SK-N-MC (cell line): Measurements from ENCODE around the gene SUN1.
"Not testable (repeated sequence)": the region's sequence is repeated elsewhere in the genome, so short reads cannot be mapped to it uniquely, and the experiment has no call there.

Source experiments
- DNase-seq: peaks from one replicate; pipeline ENCODE4 v3.0.0-alpha.2; 2011; ENCODE audit warnings: low read depth, low spot score
- H3K27ac ChIP-seq: fragments of 200-600 bp; sonication (generic); 2 replicates; pipeline ENCODE4 v1.5.1; 2016; ENCODE audit warnings: mixed run types
- H3K36me3 ChIP-seq: fragments of 200-600 bp; sonication (generic); 2 replicates; pipeline ENCODE4 v1.6.1; 2017; ENCODE audit warnings: antibody characterized with exemption, low read length, mixed read lengths; ENCODE audit not compliant: insufficient read depth
- H3K4me3 ChIP-seq: fragments of 200-600 bp; sonication (generic); 2 replicates; pipeline ENCODE4 v1.5.1; 2016
- H3K9ac ChIP-seq: fragments of 200-600 bp; sonication (generic); 2 replicates; pipeline ENCODE4 v1.8.0; 2017; ENCODE audit warnings: mixed run types, mixed read lengths; ENCODE audit not compliant: insufficient read length
- H3K9me3 ChIP-seq: fragments of 200-600 bp; sonication (generic); 2 replicates; pipeline ENCODE4 v1.6.1; 2017; ENCODE audit warnings: low read depth, mild to moderate bottlenecking, antibody characterized with exemption, low read length, moderate library complexity, mixed read lengths
- EZH2 ChIP-seq: fragments of 200-600 bp; sonication (generic); IDR thresholded peaks from one replicate; pipeline ENCODE4 v1.6.1; 2017; ENCODE audit warnings: antibody characterized with exemption
- FOXP2 ChIP-seq: optimal IDR thresholded peaks from 2 replicates; pipeline ENCODE3; 2011; ENCODE audit warnings: mild to moderate bottlenecking, moderate library complexity; ENCODE audit not compliant: insufficient read depth; ENCODE audit errors: extremely low read length, control extremely low read depth
- POLR2AphosphoS5 ChIP-seq: IDR thresholded peaks from 2 replicates; pipeline ENCODE4 v1.6.1; 2012; ENCODE audit warnings: mild to moderate bottlenecking, low read depth, low read length, borderline replicate concordance

Gene SUN1

DNA sequence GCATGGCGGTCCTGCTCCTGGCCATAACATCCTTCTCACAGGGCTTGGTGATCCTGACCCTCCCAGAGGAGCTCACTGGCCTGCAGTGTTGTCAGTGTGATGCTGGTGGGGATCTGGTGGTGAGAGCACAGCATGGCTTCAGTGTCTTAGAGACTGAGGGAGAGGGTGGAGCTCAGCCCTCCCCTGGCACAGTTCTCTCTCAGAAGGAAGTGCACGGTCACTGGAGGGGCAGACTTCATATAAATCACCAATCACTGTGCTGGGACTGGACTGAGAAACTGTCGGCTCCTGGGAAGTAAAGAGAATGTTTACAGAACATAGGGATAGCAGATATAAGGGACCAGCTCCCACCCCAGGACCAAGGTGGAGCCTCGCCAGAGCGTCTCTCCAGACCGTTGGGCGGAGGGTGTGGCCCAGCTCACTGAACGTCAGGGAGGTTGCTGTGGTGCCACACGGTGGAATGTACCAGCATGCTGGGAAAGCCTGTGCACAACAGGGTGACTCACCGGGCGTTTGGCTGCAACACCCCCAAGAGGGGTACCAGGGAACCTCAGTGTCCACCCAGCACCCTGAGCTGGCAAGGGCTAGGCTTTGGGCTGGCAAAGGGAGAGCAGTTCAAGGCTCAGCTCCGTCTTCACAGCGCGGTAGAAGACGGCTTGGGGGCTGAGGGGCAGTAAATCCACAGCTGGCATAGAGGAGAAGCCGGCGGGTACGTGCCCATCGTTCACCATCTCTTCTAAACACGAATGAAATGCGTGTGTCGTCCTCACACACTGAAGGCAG, 35.3 kb downstream of the SUN1 start:
- no peak for DNase-seq
- no peak overlapping the region for H3K27ac ChIP-seq
- H3K4me3 ChIP-seq, result no peak overlapping the region
- H3K9ac ChIP-seq, result no peak overlapping the region
- no peaks in the 10 kb centered on the region for H3K9me3 ChIP-seq
- TF ChIP-seq EZH2 (no peak), FOXP2 (no peak), POLR2AphosphoS5 (no peak)
- peaks cover 44% of the 10 kb centered on the region for H3K36me3 ChIP-seq

DNA sequence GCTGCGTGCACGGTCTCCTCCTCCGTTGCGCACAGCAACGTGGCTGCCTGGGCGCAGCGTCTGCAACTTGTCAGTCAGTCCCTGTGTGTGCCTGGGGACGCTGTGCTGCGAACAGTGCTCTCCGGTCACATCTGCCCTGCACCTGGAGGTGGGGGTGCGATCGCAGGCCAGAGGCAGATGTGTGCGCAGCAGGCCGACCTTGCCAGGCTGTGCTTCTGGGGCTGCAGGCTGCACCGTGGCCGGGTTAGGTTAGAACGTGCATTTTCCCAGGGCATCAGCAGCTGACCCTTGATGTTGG, 35.9 kb downstream of the SUN1 start:
- H3K9me3 ChIP-seq, result no peaks in the 10 kb centered on the region
- TF ChIP-seq FOXP2, result no peak
- TF ChIP-seq EZH2, result no peak
- no peak for TF ChIP-seq POLR2AphosphoS5
- H3K9ac ChIP-seq, result no peak overlapping the region
- H3K27ac ChIP-seq, result no peak overlapping the region
- DNase-seq, result no peak
- no peak overlapping the region for H3K4me3 ChIP-seq
- H3K36me3 ChIP-seq, result peaks cover 48% of the 10 kb centered on the region

DNA sequence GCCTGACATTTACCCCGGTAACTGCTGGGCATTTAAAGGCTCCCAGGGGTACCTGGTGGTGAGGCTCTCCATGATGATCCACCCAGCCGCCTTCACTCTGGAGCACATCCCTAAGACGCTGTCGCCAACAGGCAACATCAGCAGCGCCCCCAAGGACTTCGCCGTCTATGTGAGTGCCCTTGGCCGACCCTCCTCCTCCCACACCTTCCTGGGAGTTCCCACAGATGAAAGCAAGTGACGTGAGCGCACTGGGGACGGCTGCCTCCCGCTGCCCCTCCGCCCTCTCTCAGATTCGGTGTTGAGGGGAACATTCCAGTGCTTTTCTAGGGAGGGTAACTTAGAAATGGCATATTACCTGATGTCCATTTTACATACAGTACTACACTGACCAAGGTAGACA, 37.1 kb downstream of the SUN1 start:
- no peak for TF ChIP-seq POLR2AphosphoS5
- H3K4me3 ChIP-seq, result no peak overlapping the region
- H3K27ac ChIP-seq, result no peak overlapping the region
- H3K9me3 ChIP-seq, result no peaks in the 10 kb centered on the region
- DNase-seq, result no peak
- H3K36me3 ChIP-seq, result peaks cover 45% of the 10 kb centered on the region
- no peak overlapping the region for H3K9ac ChIP-seq

DNA sequence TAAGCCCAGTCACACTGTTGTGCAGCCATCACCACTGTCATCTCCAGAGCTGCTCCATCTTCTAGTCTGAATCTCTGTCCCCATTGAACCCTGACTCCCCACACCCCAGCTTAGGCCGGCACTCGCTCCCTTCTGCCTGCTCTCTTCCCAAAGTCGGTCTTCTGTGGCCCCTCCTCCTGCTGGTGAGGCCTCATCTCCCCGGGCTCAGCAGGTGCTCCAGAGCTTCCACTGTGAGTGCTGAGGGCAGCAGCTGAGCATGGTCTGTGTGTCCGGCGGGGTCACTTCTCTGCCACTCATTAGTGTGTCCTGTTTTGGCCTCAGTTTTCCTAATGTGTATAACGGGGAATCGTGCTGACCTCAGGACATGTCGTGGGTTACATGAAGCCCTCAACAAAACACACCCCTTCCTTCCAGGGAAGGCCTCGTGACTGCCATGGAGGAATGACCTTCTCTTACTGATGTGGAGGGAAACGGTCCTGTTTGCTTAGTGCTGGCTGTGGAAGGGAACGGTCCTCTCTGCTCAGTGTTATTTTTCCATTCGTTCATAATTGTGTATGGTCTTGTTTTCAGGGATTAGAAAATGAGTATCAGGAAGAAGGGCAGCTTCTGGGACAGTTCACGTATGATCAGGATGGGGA, 39.7 kb downstream of the SUN1 start:
- Histone ChIP-seq H3K9me3 (no peaks in the 10 kb centered on the region), H3K9ac (no peak overlapping the region), H3K27ac (no peak overlapping the region), H3K4me3 (no peak overlapping the region), H3K36me3 (peaks cover 34% of the 10 kb centered on the region)
- TF ChIP-seq FOXP2, result no peak
- no peak for TF ChIP-seq EZH2
- TF ChIP-seq POLR2AphosphoS5, result no peak
- DNase-seq, result no peak

DNA sequence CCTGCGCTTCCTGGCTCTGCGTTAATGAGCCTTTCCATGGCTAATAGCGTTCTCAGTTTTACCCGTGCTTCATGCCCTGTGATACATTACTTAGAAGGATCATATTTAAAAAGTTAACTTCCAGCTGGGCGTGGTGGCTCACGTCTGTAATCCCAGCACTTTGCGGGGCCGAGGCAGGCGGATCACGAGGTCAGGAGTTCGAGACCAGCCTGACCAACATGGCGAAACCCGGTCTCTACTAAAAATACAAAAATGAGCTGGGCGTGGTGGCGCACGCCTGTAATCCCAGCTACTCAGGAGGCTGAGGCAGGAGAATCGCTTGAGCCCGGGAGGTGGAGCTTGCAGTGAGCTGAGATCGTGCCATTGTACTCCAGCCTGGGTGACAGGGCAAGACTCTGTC, 40.4 kb downstream of the SUN1 start:
- not testable (repeated sequence) for H3K27ac ChIP-seq, H3K9ac ChIP-seq, H3K4me3 ChIP-seq, DNase-seq, H3K9me3 ChIP-seq
- H3K36me3 ChIP-seq, result peaks cover 30% of the 10 kb centered on the region

DNA sequence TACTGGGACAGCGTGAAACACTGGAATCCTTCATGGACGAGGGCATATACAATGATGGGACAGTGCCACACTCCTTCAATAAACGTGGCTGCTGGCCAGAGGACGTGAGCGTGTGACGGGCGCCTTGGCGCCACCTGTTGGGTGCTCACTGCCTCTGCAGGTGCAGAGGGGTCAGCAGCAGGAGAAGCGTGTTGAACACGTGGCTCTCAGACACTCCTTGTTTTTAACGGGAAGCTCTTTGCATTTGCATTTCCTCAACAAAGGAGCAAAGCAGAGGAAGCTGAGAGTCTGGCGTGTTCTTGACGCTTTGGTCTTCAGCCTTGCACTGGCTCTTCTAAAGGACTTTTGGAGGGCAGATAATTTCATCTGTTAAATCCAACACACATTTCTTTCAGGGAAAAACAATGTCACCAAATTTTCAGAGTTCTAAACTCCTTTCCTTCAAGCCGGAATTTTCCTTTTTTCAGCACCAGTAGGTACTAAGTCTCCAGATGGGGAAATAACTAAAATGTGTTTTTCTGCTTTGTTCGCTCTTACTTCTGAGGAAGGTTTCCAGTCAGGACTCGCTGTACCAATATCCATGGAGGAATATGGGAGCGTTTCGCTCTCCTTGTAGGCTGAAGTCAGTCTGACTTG, 41.2 kb downstream of the SUN1 start:
- H3K9ac ChIP-seq, result peak overlapping the region; percentile 66
- DNase-seq, result peak; percentile 48
- peaks cover 30% of the 10 kb centered on the region for H3K36me3 ChIP-seq
- peak overlapping the region; percentile 90 for H3K27ac ChIP-seq
- no peaks in the 10 kb centered on the region for H3K9me3 ChIP-seq
- TF ChIP-seq FOXP2 (no peak), EZH2 (no peak), POLR2AphosphoS5 (no peak; the same call in 1 of the 2 replicates)
- no peak overlapping the region for H3K4me3 ChIP-seq

DNA sequence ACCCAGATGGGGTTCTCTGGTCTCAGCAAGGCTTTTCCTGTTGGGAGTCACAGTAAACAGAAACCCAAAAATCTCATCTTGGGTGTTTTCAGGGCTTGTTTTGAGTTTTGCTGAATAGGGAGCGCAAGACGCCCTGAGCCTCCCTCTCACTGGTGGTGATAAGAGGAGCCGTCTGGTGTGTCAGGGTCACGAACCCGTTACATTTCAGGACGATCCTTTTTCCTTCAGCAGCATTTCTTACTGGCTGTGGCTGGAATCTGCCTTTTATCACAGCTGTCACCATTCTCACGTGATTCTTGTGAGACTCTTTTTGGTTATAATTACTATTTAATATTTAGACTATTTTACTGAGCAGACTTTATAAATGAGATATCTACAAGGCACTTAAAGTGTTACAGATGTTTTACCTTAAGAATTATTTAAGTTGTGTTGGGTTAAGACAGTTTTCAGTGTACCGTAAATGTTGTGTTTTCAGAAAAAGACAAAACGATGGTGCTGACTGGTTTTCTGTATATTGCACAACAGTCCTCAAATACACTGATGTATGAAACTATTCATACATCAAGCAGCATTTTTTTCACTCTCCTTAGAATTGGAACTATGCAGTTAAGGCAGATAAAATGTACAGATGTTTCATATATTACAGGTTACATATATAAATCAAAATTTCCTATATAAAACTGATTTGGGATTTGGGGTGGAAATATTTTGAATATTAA, 41.9 kb downstream of the SUN1 start:
- peaks cover 32% of the 10 kb centered on the region for H3K36me3 ChIP-seq
- no peak overlapping the region for H3K4me3 ChIP-seq
- no peak for DNase-seq
- TF ChIP-seq POLR2AphosphoS5 (no peak), FOXP2 (no peak), EZH2 (no peak)
- peak overlapping the region; percentile 66 for H3K9ac ChIP-seq
- no peaks in the 10 kb centered on the region for H3K9me3 ChIP-seq
- peak overlapping the region; percentile 90 for H3K27ac ChIP-seq

DNA sequence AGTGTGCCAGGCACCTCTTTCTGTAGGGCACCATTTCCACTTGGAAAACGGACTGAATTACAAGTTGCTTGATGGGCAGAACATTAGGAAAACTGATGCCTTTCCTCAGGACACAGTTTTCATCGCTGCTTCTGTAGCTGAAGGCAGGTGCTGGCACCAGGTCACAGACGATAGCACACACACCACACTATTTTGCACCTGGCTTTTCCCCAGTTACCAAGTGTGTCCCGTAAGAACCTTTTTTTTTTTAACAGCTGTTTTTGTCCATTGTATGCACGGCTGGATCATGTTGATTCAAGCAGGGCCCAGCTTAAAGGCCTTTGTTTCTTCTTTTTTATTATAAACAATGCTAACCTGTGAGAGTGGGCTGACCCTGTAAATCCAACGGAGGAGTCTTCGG, 42.8 kb downstream of the SUN1 start:
- no peak for DNase-seq
- Histone ChIP-seq H3K9me3 (no peaks in the 10 kb centered on the region), H3K36me3 (peaks cover 28% of the 10 kb centered on the region), H3K4me3 (no peak overlapping the region), H3K27ac (peak overlapping the region; percentile 90), H3K9ac (peak overlapping the region; percentile 59)
- no peak for TF ChIP-seq EZH2
- no peak for TF ChIP-seq FOXP2
- no peak for TF ChIP-seq POLR2AphosphoS5
